Ovary (tissue), 3 donors: ENCODE results near the gene AGBL4.

ENCODE experiments used
- CTCF ChIP-seq, 3 donors: fragments of 450-650 bp in 2 of 3; fragments of 200-600 bp in 1 of 3; IDR thresholded peaks; one replicate each; pipeline versions ENCODE4 v1.5.1 to v1.8.0; 2016 to 2022; ENCODE audit warnings: antibody characterized with exemption in 3 of 3, mild to moderate bottlenecking in 1 of 3
- EP300 ChIP-seq: sonication (generic); formaldehyde crosslinking; IDR thresholded peaks from one replicate; pipeline ENCODE4 v1.6.1; 2017; ENCODE audit warnings: antibody characterized with exemption
- POLR2A ChIP-seq: fragments of 450-650 bp; IDR thresholded peaks from one replicate; pipeline ENCODE4 v1.6.1; 2017; ENCODE audit warnings: antibody characterized with exemption, mild to moderate bottlenecking, moderate library complexity
- donor health status: DM: no; HTN: no; CAD: no.

DNA sequence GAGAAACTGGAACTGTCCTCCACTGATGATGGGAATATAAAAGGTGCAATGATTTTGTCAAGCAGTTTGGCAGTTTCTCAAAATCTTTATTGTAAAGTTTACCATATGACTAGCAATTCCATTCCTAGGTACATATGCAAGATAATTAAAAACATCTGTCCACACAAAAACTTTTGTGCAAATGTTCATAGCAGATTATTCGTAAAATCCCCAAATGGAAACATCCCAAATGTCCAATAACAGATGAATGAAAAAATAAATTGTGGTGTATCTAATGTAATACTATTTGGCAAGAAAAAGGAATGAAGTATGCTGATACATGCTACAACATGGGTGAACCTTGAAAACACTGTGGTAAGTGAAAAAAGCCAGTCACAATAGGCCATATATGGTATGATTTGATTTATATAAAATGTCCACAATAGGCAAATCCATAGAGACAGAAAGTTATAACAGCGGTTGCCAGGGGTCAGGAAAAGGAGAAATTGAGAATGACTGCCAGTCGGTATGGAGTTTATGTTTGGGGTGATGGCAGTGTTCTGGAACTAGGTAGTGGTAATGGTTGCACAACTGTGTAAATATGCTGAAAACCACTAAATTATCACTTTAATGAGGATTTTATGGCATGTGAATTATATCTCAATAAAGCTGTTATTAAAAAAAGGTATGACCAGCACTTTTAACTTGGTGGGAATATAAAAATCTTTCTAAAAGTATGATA is 1165.4 kb downstream of the AGBL4 start:
- TF ChIP-seq POLR2A, result no peak
- no peak for TF ChIP-seq CTCF (IDR thresholded peaks at IDR 0.05)
- TF ChIP-seq EP300, result no peak
